Keratinocyte (primary cell): ENCODE measurements around the gene SUFU. TPM values are rescaled to one million over a fixed set of nuclear protein-coding genes. Genes with fewer than 3 reads are reported as not detected.

ENCODE experiments used
- DNase-seq: peaks from one replicate; pipeline ENCODE4 v3.0.0-alpha.2; 2011; ENCODE audit warnings: low read depth, missing footprints, low spot score
- FAIRE-seq: peaks from 2 replicates; lab custom pipeline; 2011; peaks lifted over from hg19 to GRCh38; lab: Jason Lieb, UNC
- H2AFZ ChIP-seq: 2 replicates; pipeline ENCODE4 v1.6.0; 2012; ENCODE audit warnings: low read length, control low read depth, inconsistent platforms; ENCODE audit not compliant: control insufficient read depth
- H3K27ac ChIP-seq: 2 replicates; pipeline ENCODE4 v1.5.1; 2011; ENCODE audit warnings: low read length; ENCODE audit not compliant: control insufficient read depth, insufficient read depth
- H3K27me3 ChIP-seq: 3 replicates; pipeline ENCODE4 v1.6.0; 2011; ENCODE audit warnings: low read length; ENCODE audit not compliant: control insufficient read depth, insufficient read depth; ENCODE audit errors: extremely low read depth
- H3K36me3 ChIP-seq, 2 experiments: 2 replicates in 1 of 2; 3 replicates in 1 of 2; pipeline ENCODE4 v1.5.1; 2011; ENCODE audit warnings: low read length in 2 of 2, mild to moderate bottlenecking in 1 of 2; ENCODE audit not compliant: control insufficient read depth in 2 of 2, insufficient read depth in 2 of 2; ENCODE audit errors: extremely low read depth in 1 of 2
- H3K4me1 ChIP-seq: 3 replicates; pipeline ENCODE4 v1.5.1; 2011; ENCODE audit warnings: low read length; ENCODE audit not compliant: control insufficient read depth, insufficient read depth; ENCODE audit errors: extremely low read depth
- H3K4me2 ChIP-seq: 3 replicates; pipeline ENCODE4 v1.6.0; 2011; ENCODE audit warnings: low read depth, low read length; ENCODE audit not compliant: control insufficient read depth, insufficient read depth; ENCODE audit errors: extremely low read depth
- H3K4me3 ChIP-seq, 3 experiments: fragments of 200-600 bp in 1 of 3; sonication (generic) in 1 of 3; 2 replicates in 2 of 3; 3 replicates in 1 of 3; pipeline ENCODE4 v1.5.1; 2011 to 2016; ENCODE audit warnings: low read length in 3 of 3, mild to moderate bottlenecking in 3 of 3, control low read depth in 2 of 3, inconsistent platforms in 1 of 3, low read depth in 1 of 3, mixed read lengths in 1 of 3, mixed run types in 1 of 3, moderate library complexity in 1 of 3; ENCODE audit not compliant: control insufficient read depth in 2 of 3, insufficient read depth in 2 of 3; ENCODE audit errors: extremely low read depth in 1 of 3
- H3K79me2 ChIP-seq: 2 replicates; pipeline ENCODE4 v1.6.0; 2012; ENCODE audit warnings: low read length; ENCODE audit not compliant: control insufficient read depth, insufficient read depth
- H3K9ac ChIP-seq: 3 replicates; pipeline ENCODE4 v1.6.0; 2011; ENCODE audit warnings: low read length; ENCODE audit not compliant: control insufficient read depth, insufficient read depth; ENCODE audit errors: extremely low read depth
- H3K9me1 ChIP-seq: 3 replicates; pipeline ENCODE4 v1.6.0; 2011; ENCODE audit warnings: low read length; ENCODE audit not compliant: control insufficient read depth, insufficient read depth; ENCODE audit errors: extremely low read depth
- H3K9me3 ChIP-seq: 2 replicates; pipeline ENCODE4 v1.5.1; 2012; ENCODE audit warnings: low read depth, low read length; ENCODE audit not compliant: control insufficient read depth
- H4K20me1 ChIP-seq: 3 replicates; pipeline ENCODE4 v1.6.0; 2011; ENCODE audit warnings: low read length; ENCODE audit not compliant: control insufficient read depth, insufficient read depth; ENCODE audit errors: extremely low read depth
- CTCF ChIP-seq, 3 experiments: IDR thresholded peaks in 1 of 3; conservative IDR thresholded peaks in 1 of 3; optimal IDR thresholded peaks in 1 of 3; 2 replicates in 2 of 3; 3 replicates in 1 of 3; pipeline versions ENCODE3 to v1.5.1; 2011; ENCODE audit warnings: low read length in 3 of 3, mild to moderate bottlenecking in 3 of 3, moderate library complexity in 2 of 3, control low read depth in 1 of 3, inconsistent platforms in 1 of 3; ENCODE audit not compliant: insufficient read depth in 2 of 3; ENCODE audit errors: extremely low read depth in 1 of 3
- EZH2 ChIP-seq: IDR thresholded peaks from one replicate; pipeline ENCODE4 v1.6.1; 2012; ENCODE audit warnings: inconsistent platforms, mild to moderate bottlenecking, low read length, moderate library complexity
- dilution Hi-C: fragments of 300-500 bp; cut with MboI; formaldehyde crosslinking; loops from one replicate; pipeline ENCODE4 v1.7.0; 2020; ENCODE audit warnings: low sequenced_read_pairs; ENCODE audit not compliant: extremely low pct_ligation_motif_present
- polyA plus RNA-seq, 5 experiments: library from polyadenylated mRNA; depleted of rRNA in 3 of 5; stranded (reverse) in 3 of 5; stranded (forward) in 1 of 5; unstranded in 1 of 5; fragments of >200 nt; gene quantifications; 1 replicate in 1 of 5; 2 replicates in 3 of 5; 3 replicates in 1 of 5; pipeline versions ENCODE4 v1.2.1 to v1.2.3, GENCODE V29; 2011 to 2012; ENCODE audit warnings: missing spikeins in 2 of 5, low read depth in 1 of 5, low replicate concordance in 1 of 5

Gene SUFU
- polyA plus RNA-seq, 1 donor (not counting 4 experiments of a cell fraction or from before 2014, with no cell fraction given) = 3.7 TPM

- DNase-seq (no peak), FAIRE-seq (no peak)
- peaks cover 5 to 8% of the 10 kb centered on the region in 2 experiments for H3K36me3 ChIP-seq
- no peaks in the 10 kb centered on the region for H4K20me1 ChIP-seq
- dilution Hi-C loops = no loop called here
- H3K4me1 ChIP-seq = peaks cover 14% of the 10 kb centered on the region
- H3K79me2 ChIP-seq = no peaks in the 10 kb centered on the region
- TF ChIP-seq CTCF (optimal IDR thresholded peaks at IDR 0.05 in 1 of 3, IDR thresholded peaks at IDR 0.05 in 1 of 3, conservative IDR thresholded peaks at IDR 0.05 in 1 of 3; ENCODE audit: extremely low read depth in 1 of 3, insufficient read depth in 2 of 3, low read length in 3 of 3) = no peak
- no peak for TF ChIP-seq EZH2
- no peaks in the 10 kb centered on the region for H3K9me3 ChIP-seq
- no peak overlapping the region for H2AFZ ChIP-seq
- H3K9me1 ChIP-seq = no peaks in the 10 kb centered on the region
- H3K9ac ChIP-seq = no peak overlapping the region
- no peak overlapping the region for H3K4me2 ChIP-seq
- no peak overlapping the region for H3K27ac ChIP-seq
- H3K27me3 ChIP-seq = no peaks in the 10 kb centered on the region
- H3K4me3 ChIP-seq = no peak overlapping the region
Observed at GRCh38 chr10:102620138-102620590, 116.4 kb downstream of the SUFU start.

GRCh38 chr10:102620591-102621442 is 117.0 kb downstream of the SUFU start:
- FAIRE-seq (no peak), DNase-seq (no peak)
- H3K9me1 ChIP-seq = no peaks in the 10 kb centered on the region
- H3K27me3 ChIP-seq = no peaks in the 10 kb centered on the region
- TF ChIP-seq CTCF (optimal IDR thresholded peaks at IDR 0.05 in 1 of 3, IDR thresholded peaks at IDR 0.05 in 1 of 3, conservative IDR thresholded peaks at IDR 0.05 in 1 of 3; ENCODE audit: extremely low read depth in 1 of 3, insufficient read depth in 2 of 3, low read length in 3 of 3) (no peak), EZH2 (no peak)
- no peak overlapping the region for H3K4me2 ChIP-seq
- peaks cover 14% of the 10 kb centered on the region for H3K4me1 ChIP-seq
- H2AFZ ChIP-seq = no peak overlapping the region
- H3K36me3 ChIP-seq = peaks cover 3 to 7% of the 10 kb centered on the region in 2 experiments
- dilution Hi-C loops = no loop called here
- H3K9me3 ChIP-seq = no peaks in the 10 kb centered on the region
- H3K79me2 ChIP-seq = no peaks in the 10 kb centered on the region
- H4K20me1 ChIP-seq = no peaks in the 10 kb centered on the region
- no peak overlapping the region for H3K27ac ChIP-seq
- no peak overlapping the region for H3K4me3 ChIP-seq
- no peak overlapping the region for H3K9ac ChIP-seq
